SKM-1 (cell line): ENCODE measurements around the gene TTC7B.

Source experiments
- DNase-seq: peaks from one replicate; lab custom pipeline; 2025; ENCODE audit not compliant: unreplicated experiment; lab: John Stamatoyannopoulos, UW

Gene TTC7B

DNA sequence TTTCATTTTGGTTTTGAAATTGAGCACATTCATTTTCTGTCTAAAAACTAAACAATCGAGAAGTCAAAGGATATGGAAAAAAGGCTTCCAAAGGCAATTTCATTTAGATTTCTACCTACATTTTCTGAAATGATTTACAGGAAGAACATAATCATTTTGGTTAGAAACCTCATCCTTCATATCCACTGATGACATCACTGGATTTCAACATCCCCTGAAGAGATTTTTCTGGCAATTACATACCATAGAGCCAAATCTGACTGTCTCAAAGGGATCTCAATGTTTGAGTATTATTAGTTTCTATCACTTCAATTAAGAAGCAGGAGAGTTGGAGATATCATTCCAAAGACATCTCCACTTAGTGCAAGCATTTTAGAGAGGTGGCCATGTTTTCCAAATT is 137.8 kb downstream of the TTC7B start:
- DNase-seq = no peak

DNA sequence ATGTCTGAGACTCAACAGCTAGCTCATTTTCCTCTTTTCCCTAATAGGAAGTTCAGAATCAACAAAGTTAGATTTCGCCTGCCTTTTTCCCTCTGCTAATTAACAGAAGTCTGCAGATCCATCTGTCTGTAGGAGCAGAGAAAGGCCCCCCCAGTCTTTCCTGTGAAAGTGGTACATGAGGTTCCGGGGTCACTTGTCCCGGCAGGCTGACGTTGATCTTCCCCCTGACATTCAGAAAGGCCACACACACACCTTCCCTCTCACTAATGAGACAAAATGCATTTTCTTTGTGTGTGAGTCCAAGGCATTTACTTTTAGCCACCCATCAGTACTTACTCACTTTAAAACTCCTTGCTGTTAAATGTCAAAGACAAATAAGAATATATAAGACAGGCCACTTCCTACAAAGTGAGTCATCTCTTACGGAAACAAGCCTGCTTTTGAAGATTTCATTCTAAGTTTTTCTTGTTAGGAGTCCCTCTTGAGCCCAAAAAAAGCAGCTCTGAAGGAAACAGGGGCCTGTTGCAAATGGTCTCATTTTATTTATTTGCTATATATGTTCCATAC is 138.7 kb downstream of the TTC7B start:
- DNase-seq = no peak

DNA sequence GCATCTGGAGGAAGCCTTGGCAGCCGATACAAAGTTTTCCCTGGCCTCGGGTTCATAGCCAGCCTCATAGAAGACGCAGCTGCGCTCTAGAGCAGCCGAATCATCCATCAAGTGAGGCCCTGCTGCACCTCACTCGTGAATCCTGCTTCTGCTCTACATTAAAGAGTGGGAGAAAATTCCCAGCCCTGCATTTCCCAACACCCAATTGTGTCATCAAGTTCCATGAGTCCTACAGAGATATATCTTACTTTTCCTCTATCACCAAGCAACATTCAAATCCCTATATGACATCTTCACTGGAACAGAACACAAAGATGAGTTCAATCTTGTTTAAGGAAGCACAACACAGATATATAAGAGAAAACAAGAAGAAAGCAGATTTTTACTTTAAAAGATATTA is 139.3 kb downstream of the TTC7B start:
- no peak for DNase-seq

DNA sequence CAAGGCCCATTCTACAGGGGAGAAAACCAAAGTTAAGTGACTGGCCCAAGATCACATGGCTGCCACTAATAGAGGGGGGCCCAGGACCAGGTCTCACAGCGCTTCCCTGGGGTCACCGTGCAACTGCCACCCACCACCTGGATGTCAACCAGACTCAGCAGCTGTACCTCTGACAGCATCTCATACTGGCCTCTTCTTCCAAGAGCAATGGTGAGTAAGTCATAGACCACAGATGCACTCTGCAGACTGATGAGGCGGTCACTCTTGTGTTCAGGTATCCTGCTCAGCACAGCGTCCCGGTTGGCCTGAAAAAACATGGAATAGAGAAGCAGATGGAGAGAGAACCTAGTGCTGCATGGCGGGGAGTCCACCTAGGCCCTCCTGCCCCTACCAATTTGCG is 139.9 kb downstream of the TTC7B start:
- no peak for DNase-seq

DNA sequence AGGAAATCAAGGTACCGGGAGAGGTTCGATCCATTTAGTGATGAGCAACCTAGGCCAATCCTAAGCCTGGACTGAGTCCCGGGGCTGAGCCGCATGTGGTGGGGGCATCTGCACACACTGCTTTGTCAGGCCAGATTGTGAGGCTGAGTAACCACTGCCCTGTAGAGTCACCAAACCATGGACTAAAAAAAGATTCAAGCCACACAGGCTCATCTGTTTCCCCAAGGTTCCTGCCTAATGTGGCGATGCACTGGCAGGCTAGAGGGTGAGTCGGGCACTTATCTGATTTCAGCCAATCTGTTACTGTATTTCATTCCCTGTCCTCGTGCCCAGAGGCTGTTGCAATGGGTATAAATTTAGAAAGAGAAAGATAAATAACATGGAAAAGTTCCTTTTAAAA is 140.8 kb downstream of the TTC7B start:
- DNase-seq = no peak

DNA sequence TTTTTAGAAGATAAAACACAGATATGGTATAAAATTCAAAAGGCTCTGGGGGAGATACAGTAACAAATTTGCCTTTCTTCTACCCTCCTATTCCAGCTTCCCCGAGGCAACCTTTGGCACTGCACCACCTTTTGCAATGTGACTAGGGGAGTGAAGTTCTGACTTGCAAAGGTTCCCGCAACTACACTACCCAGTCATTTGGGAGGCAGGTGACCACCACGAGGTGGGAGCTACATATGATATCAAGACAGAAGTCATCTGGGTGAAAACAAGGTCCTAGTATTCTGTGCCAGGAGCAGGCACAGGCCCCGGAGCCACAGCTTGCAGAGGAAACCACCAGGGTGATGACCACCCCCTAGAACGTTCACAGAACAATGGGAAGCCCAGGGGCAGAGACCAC is 141.5 kb downstream of the TTC7B start:
- DNase-seq = no peak

DNA sequence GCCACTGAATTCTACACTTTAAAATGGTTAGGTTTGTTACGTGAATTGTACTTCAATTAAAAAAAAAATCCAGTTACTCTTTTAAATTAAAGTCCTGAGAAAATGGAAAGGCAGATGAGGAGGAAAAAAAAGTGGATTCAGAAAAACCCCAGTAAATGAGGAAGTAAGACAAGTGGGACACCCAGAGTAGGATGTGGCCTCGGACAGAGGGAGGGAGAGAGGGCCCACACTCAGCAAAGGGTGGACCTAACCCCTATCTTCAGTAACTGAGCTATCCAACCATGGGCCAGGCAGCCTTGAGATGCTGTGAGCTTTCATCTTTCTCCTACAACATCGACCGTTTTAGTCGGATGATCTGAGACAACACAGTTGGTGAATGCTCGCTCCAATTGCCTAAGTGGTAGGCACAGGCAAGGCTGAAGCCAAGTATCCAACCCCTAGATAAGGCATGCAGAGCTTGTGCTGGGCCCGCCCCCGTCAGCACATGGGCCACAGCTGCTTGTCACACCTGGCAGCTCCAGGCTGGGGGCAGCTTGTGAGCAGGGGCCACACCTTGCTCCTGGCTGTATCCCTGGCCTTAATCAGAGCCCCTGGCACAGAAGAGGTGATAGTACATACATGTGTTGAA is 142.1 kb downstream of the TTC7B start:
- DNase-seq = no peak

DNA sequence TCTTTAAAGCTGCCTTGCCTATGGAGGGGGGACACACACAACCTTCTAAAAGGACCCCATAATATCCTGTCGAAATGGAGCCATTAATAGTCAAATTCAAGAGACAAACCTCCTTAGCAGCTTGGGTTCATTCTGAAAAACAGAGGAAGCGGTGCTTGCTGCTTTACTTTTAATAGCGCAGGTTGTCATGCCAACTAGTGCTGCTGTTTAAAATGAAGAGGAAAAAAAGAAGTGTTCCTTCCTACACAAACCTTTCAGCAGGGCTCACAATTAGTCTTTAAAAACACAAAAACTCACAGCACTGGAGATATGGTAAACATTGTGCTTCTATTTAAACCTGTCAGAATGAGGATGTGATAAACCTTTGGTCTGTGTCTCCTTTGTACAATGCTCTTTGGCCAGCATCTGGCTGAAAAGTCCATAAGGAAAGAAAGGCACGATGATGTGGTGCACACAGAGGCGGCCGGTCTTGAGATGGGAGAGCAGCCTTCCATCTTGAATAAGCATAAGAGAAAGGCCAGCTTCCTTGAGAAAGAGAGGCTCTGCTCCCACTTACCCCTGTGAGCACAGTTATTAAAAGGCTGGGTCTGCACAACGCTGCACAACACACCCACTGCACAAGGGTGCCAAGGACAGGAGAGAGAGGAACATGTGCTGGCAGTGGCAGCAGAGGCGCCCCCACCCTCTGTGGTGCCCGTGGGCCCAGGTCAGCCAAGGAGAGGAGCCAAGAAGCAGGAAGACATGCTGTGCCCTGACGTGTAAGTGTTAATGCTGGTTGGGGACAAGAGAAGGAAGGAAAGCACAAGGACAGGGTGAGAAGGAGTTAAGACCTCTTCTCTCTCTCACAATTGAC is 144.6 kb downstream of the TTC7B start:
- no peak for DNase-seq

DNA sequence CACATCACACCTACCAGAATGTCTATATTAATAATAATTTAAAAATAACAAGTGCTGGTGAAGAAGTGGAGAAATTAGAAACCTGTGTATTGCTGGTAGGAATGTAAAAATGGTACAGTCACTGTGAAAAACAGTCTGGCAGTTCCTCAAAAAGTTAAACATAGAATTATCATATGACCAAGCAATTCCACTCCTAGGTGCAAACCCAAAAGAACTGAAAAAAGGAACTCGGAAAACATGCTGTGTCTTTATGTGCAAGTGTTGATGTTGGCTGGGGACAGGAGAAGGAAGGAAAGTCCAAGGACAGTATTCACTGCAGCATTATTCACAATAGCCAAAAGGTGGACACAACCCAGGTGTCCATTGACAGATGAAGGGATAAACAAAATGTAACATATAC is 146.5 kb downstream of the TTC7B start:
- DNase-seq = no peak

DNA sequence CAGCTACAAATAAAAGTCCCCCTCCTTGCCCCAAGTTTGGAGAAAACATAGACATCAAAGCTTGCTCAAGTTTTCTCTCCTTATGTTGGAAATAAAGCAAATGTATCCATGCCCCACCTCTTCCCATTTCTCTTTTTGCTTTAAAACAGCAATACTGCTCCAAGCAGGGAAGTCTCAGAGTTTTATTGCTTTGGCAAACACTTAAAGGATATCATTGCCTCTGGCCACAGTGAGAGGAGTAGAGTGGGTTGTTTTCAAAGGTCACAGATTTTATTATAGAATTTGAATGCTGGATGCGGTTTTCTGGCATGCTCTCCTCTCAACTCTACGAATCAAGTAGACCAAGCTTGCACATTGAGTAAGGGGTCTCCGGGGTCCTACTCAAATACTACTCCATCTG is 149.7 kb downstream of the TTC7B start:
- DNase-seq = no peak

DNA sequence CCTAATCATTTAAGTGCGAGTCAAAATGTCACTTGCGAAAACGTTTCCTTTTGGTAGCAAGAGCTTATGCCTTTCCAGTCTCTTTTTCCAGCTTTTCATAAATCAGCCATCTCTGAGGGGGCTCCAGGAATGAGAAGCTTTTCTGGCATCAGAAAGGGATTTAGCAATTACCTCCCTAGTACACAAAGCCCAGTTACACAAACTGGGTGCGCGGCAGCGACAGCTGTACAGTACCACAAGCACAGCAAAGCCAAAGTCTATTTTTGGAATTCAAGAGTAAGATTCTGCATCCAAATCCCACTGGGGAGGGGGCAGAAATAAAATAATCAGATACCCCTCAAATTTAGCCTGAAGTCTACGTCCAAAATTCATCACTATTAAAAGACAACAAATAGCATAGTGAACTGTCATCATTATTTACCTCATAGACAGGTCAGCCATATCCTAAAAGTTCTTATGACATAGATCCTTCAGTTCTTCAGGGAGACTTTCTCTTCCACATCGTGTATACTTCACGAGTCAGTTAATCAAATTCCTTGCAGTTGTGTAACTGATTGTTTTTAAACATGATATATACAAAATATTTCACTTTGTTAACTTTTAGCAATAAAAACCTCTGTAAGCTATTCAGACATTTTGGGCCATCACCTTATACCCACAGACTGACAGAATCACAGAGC is 150.8 kb downstream of the TTC7B start:
- no peak for DNase-seq

DNA sequence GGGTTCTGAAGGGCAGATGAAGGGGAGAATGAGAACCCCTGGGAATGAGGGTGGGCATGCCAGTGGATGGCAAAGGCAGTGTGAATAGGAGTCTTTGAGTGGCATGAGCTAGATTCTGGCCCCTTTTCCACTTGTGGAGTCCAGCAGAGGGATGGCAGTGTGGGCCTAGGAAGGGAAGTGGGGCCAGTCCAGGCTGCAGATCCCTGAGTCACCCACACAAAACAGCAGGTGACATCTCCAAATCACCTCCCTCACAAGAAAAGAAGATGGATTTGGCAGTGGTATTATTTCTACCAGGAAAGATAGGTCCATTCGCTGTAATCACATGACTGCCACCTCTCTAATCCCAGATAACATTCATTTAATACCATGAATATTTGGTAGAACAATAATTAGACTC is 151.3 kb downstream of the TTC7B start:
- no peak for DNase-seq

DNA sequence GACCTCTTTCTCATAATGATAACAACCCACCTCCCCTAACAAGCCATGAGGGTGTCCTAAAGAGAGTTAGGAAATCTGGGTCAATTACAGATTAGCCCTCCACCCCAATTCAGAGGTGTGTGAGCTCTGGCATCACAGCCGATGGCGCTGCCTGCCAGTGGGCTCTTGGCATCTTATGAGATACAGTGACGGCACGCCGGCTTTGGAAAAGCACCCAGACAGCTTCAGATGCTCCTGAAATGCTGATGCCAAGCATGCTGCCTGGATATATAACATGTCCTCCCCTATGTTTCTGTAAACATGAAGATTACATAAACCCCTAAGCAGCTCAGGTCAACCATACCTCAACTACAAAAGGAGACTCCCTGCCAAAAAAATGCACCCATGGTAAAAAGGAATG is 152.6 kb downstream of the TTC7B start:
- DNase-seq = no peak

DNA sequence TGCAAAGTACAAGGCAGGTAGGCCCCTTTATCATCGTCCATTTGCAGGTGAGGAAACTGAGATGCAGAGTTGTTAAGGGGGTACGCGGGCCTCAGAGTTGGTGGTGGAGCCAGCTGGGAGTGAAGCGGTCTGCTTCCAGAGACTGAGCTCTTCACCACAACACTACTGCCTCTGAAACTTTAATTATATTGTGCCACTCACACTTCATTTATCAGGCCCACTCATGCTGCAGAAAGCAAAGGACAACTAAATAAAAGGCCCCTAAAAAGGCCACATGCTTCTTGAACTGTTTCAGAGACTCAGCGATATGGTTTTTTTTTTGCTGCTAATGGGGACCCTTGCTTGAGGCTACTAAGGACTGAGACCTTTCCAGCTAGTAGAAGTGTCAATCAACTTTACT is 153.1 kb downstream of the TTC7B start:
- DNase-seq = no peak

DNA sequence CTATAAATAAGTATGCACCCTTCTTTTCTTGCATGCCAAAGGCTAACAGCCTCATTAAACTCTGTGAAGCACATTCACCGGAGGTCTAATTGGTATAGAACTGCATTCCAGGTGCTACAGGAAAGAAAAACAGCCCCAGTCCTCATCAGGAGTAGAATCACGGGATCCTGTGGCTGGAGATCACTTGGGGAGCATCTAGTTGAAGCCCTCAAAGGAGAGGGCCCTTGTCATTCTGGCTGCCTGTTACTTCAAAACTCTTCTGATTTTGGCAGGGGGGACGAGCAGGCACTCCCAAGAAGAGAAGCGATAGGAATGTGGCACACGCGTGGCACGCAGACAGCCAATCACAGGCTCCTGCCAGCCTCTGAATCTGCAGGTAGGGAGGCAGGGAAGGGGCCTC is 154.4 kb downstream of the TTC7B start:
- no peak for DNase-seq

DNA sequence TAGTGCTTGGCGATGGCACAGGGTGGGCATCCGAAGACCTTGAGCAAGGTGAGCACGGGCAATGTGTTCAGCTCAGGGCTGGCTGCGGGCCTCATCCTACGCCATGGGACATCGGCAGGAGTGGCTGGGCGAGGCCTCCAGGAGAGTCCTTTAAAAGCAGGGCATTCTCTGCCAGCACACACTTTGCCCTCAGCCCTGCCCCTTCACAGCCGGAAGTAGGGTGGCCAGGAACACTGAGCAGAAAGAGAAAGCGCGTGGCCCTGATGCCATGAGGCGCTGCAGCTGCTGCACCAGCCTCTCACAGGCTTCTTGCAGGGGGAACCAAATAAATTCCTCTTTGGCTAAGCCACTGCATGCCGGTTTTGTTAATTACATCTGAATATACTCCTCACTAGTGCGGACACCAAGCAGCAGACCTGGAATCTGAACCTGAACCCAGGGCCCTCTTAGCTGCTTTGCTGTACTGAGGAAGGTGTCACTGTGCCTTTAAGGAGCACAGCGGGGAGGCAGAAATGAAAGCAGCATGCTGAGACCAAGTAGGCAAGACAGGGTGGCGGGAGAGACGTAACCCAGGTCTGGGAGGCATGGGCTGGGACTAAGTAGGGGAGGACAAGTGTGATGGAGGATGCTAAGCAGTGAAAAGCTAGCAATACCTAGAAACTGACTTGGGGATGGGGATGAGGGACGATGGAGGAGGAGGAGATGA is 155.2 kb downstream of the TTC7B start:
- DNase-seq = no peak

DNA sequence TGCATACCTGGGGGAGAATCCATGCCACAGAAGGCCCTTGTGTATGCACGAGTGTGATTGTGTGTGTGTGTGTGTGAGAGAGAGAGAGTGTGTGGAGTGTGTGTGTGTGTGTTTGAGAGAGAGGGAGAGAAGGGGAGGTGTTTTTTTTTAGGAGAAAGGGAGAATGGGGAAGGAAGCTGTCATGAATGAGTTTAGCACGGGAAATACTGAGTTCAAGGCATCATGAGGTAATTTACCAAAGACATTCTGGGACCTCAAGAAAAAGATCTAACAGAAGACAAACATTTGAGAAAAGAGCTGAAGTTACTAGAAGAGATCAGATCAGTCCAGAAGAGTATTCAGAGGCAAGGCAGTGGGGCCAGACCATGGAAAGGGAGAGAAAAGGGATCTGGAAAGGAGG is 157.1 kb downstream of the TTC7B start:
- no peak for DNase-seq

DNA sequence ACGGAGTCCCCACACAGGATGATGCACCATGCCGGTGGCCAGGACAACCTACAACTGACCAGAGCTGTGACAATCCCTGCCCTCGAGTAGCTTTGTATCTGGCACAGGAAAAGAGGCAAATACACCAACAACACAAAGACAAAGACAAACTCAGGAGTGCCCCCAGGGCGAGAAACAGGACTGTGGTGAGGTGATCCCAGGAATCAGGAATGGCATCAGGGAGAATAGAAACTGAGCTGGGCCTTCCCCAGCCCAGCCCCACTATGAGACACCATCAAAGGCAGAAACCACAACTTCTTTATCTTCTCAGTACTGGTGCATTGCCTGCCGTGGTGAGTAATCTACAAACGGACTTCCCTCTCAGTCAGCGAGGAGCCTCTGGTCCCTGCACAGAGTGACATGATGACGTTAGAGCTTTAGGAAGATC is 157.7 kb downstream of the TTC7B start:
- peak; percentile 19 for DNase-seq

DNA sequence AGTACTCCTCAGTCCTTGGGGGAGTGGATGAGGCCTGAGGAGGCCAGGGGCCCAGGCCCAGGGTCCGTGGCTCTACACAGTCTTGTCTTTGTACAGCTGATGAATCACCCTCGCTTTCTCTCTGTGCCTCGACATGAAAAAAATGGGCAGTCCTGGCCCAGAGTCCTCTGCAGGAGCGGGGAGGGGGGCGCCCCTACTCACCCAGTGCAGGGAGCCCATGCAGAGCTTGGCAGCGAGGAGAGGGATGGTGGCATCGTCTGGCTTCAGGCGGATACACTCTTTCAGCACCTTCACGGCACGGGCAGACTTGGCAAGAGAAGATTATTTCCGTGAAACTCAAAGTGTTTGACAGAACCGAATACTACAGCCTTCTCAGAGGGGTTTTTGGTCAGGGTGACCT is 159.3 kb downstream of the TTC7B start:
- DNase-seq = no peak

DNA sequence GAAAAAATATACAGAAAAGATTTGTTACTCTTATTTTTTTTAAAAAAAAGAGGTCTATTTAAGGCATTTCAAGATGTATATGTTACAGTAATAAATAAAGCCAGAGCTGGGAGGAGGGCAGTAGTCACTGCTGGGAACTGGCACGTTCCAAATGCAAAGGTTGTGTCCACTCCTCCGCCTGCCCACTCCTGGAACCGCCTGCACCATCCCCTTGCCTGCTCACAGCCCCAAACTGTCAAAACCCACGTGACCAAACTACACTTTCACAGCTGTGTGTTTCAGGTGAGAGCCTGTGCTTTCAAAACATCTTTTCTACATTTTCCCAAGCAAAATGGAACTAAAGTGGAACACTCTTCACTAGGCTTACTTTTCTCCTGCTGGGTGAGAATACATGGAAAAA is 160.4 kb downstream of the TTC7B start:
- no peak for DNase-seq

DNA sequence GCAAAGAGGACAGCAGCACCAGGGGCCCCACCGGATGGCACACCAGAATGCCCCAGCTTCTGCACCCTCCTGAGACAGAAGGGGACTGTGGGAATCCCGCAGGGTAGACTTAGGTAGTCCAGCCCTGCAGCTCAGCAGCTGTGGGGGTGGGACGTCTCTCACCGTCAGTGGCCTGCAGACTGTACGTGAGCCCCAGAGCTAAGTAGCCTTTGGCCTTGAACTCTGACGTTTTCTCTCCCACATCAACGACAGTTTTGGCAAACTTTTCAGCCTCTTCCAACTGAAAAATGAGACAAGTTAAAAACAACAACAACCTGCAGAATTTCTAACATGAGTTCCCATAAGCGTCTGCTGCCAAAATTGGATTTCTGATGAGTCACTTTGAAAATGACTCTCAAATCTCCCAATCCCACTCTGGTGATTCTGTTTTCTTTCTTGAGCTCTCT is 161.4 kb downstream of the TTC7B start:
- no peak for DNase-seq
